Head of caudate nucleus (tissue), 42 donors: Measurements from ENCODE around the gene GNB2.

Experiments
- DNase-seq, 42 donors: peaks; one replicate each; pipeline versions ENCODE4 v3.0.0 to v3.0.0-alpha.2; 2020 to 2021; ENCODE audit warnings: mixed read lengths in 7 of 42
- intact Hi-C: fragments of 100-400 bp; cut with DNase I; formaldehyde crosslinking; loops from one replicate; pipeline ENCODE4 v1.15.0; 2022

GNB2 gene

DNA sequence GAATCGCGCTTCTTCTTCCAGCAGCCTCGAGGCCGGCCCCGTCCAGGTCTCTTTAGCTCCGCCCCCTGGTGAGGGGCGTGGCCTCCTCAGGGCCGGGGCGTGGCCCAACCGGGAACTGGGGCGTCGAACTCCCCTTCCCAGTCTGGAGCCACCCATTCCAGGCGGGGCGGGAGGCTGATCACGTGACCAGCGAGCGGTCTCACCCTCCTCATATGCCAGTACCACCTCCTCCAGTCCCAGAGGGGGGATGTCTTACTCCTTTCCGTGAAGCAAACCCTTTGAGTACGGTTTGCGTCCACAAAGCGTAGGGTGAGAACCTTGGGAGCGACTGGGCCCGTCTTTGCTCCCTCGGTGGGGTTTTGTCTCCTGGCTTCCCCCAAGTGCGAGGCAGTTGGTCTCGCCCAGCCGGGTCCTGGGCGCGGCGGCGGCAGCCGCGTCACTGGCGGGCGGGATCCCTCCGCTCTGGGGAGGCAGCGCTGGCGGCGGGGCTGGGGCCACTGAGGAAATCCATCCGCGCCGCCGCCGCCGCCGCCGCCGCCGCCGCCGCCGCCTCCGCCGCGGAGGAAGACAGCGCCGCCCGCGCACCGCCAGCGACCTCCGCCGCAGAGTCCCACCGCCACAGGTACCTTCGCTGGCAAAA is at the start of gene GNB2:
Gene GNB2 (plus strand): TSS at position 439 of the 640 bp plus-strand sequence. CDS start 2,526 bp downstream, outside the sequence.
- intact Hi-C loops, result loop anchor here (2.0 kb wide), 1 partner anchor 87 kb away; the partner anchor contains the start of genes FBXO24 and LRCH4
- peak; percentile 99 to 100 (median 99) for DNase-seq

GRCh38 chr7:100623951-100624824 is 49.4 kb upstream of the GNB2 start:
- intact Hi-C loops, result no loop called here
- no peak for DNase-seq

GRCh38 chr7:100626055-100626454 is 47.5 kb upstream of the GNB2 start:
- intact Hi-C loops, result no loop called here

DNA sequence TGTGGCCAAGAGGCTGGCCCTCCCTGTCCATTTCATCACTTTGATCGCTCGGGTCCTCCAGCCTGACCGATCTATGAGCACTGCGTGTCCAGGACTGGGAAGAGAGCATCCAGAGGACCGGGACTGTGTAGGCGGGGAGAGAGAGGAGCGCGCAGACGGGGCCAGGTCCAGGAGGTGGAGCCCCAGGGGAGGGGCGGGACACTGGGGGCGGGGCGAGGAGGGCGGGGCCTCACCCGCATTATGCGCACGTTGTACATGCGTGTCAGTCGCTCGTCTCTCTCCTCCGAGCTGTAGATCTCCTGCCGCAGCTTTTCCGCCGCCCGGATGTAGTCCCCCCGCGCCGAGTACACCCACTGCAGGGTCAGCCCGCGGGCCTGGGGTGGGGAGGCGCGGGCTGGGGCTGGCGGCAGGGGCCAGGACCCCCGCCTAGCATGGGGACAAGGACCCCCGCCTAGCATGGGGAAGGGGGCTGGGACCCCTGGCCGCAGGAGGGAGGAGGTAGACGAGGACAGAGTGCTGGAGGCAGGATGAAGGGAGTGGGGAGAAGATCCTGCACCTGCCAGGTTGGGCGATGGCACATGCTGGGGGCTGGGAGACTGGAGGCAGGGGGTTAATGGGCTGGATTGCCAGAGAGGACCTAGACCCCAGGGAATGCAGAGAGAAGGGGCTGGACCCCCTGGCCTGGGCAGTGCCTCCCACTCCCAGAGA is 46.9 kb upstream of the GNB2 start:
- DNase-seq, result peak; percentile 55 to 93 (median 80)
- intact Hi-C loops, result no loop called here

More at GRCh38 chr7:100626055-100626454, 47.5 kb upstream of the GNB2 start:
- no peak for DNase-seq

- no peak for DNase-seq
- intact Hi-C loops, result no loop called here
Measured at GRCh38 chr7:100627238-100627549, 46.3 kb upstream of the GNB2 start.

DNA sequence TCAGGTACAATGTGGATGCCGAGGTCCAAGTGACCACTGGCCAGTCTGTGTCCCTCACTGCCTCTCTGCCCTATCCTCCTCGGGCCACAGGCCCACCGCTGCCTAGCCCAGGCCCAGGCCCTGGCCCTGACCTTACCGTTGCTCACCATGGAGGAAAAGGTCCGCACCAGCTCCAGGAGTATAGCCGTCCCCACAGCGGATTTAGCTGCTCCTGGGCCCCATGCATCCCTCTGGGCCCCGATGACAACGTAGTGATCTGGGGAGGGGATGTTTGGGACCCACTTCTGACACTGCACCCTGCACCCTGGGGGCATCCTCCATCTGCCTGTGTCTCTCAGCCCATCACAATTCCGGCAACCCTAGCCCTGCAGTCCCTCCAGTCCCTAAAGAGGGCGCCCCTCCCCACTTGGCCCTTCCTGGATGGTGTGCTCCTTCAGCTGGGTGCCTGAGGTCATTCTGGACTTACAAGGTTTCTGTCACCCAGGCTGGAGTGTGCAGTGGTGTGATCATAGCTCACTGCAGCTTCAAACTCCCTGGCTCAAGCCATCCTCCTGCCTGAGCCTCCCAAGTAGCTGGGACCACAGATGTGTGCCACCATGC is 44.3 kb upstream of the GNB2 start:
- DNase-seq, result peak in 1 of 42 donors; percentile 33
- intact Hi-C loops, result no loop called here

GRCh38 chr7:100630066-100630465 is 43.5 kb upstream of the GNB2 start:
- intact Hi-C loops, result no loop called here

GRCh38 chr7:100632951-100633717 is 40.4 kb upstream of the GNB2 start:
- peak in 27 of 42 donors; percentile 18 to 61 (median 39) for DNase-seq
- intact Hi-C loops, result no loop called here

More at GRCh38 chr7:100630066-100630465, 43.5 kb upstream of the GNB2 start:
- no peak for DNase-seq

DNA sequence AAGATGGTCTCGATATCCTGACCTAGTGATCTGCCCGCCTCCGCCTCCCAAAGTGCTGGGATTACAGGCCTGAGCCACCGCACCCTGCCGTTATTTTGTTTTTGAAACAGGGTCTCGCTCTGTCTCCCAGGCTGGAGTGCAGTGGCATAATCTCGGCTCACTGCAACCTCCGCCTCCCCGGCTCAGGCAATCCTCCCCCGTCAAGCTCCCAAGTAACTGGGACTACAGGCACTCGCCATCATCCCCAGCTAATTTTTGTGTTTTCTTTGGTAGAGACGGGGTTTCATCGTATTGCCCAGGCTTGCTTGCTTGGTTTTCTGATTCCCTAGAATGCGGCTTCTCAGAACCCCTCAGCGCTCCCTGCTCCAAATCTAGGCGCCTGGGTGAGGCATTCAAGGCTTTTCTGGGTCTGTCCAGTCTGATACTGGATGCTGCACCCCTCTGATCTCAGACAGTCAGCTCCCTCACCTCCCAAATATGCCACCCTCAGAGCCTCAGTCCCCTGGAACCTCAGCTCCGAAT is 33.5 kb upstream of the GNB2 start:
- DNase-seq, result peak in 2 of 42 donors; percentile 21 to 27
- intact Hi-C loops, result no loop called here

- DNase-seq, result no peak
- intact Hi-C loops, result no loop called here
Measured at GRCh38 chr7:100640517-100641440, 32.8 kb upstream of the GNB2 start.

DNA sequence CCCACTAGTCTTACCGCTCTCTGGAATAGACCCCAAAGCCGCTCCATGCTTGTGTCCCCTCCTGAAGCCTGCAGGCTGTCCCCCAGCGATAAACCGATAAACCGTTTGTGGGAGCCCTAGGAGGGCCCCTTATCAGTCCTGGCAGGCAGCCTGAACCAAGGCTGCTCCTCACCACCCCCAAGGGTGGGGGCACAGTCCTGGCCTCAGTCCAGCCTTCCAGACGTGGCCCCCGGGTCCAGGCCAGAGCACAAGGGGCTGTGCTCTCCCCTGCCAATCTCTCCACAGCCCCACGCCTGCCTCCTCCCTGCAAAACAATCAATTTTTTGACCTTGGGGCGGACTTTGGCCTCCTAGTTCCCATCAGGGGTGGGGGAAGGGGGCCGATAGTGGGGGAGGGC is 32.1 kb upstream of the GNB2 start, which contains the start of gene TFR2:
Gene TFR2 (minus strand): TSS at position 90 of the 397 bp plus-strand sequence. CDS start 43 bp downstream, at position 47.
- intact Hi-C loops, result no loop called here
- no peak for DNase-seq

GRCh38 chr7:100641860-100642533 is 31.5 kb upstream of the GNB2 start:
- DNase-seq, result no peak
- intact Hi-C loops, result no loop called here

DNA sequence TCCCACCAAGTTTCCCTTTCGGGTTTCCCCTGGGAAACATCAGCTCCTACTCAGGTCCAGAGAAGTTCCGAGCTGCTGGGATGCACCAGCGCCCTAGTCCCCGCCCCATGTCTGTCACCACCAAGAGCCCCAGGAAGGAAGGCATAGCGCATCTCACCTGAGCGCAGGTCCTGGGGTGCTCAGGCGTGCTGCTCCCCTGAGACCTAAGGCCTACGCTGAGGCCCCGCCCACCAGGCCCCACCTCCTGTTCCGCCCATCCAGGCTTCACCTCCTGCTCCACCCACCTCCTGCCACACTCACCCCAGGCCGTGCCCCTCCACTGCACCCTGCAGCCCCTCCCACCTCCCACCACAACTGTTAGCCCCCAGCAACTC is 31.0 kb upstream of the GNB2 start:
- peak in 8 of 42 donors; percentile 9 to 40 (median 26) for DNase-seq
- intact Hi-C loops, result no loop called here

- intact Hi-C loops, result no loop called here
- DNase-seq, result no peak
Measured at GRCh38 chr7:100649826-100650565, 23.5 kb upstream of the GNB2 start.

GRCh38 chr7:100654908-100655831 is 18.4 kb upstream of the GNB2 start:
- intact Hi-C loops, result no loop called here
- no peak for DNase-seq
